Neural progenitor cell (in vitro differentiated cells): ENCODE measurements around the gene TMEM184A. TPM values are rescaled to one million over a fixed set of nuclear protein-coding genes. Genes with fewer than 3 reads are reported as not detected.
A peak's percentile ranks its signal among the peaks of the same experiment; 100 is the strongest.

Experiments used
- DNase-seq: peaks from one replicate; pipeline ENCODE4 v3.0.0-alpha.2; 2016; ENCODE audit warnings: low spot score
- H2AFZ ChIP-seq: fragments of 200-600 bp; sonication (generic); replicated peaks from 2 replicates; pipeline ENCODE4 v1.6.1; 2016; ENCODE audit warnings: antibody characterized with exemption
- H3F3A ChIP-seq: fragments of 200-600 bp; sonication (generic); 2 replicates; pipeline ENCODE4 v1.6.1; 2016; ENCODE audit warnings: antibody characterized with exemption, low read depth
- H3K27ac ChIP-seq: fragments of 200-600 bp; sonication (generic); 2 replicates; pipeline ENCODE4 v1.5.1; 2016; ENCODE audit warnings: mild to moderate bottlenecking
- H3K27me3 ChIP-seq: fragments of 200-600 bp; sonication (generic); 2 replicates; pipeline ENCODE4 v1.6.1; 2016; ENCODE audit warnings: mild to moderate bottlenecking, moderate library complexity
- H3K36me3 ChIP-seq: fragments of 200-600 bp; sonication (generic); 2 replicates; pipeline ENCODE4 v1.5.1; 2016
- H3K4me1 ChIP-seq: fragments of 200-600 bp; sonication (generic); 2 replicates; pipeline ENCODE4 v1.6.1; 2016; ENCODE audit warnings: mixed run types
- H3K4me2 ChIP-seq: fragments of 200-600 bp; sonication (generic); 2 replicates; pipeline ENCODE4 v1.6.1; 2016
- H3K4me3 ChIP-seq: fragments of 200-600 bp; sonication (generic); 2 replicates; pipeline ENCODE4 v1.5.1; 2016
- H3K79me2 ChIP-seq: fragments of 200-600 bp; sonication (generic); 2 replicates; pipeline ENCODE4 v1.6.1; 2016; ENCODE audit warnings: low read depth
- H3K9ac ChIP-seq: fragments of 200-600 bp; sonication (generic); 2 replicates; pipeline ENCODE4 v1.6.1; 2016
- H3K9me3 ChIP-seq: fragments of 200-600 bp; sonication (generic); 2 replicates; pipeline ENCODE4 v1.5.1; 2016; ENCODE audit warnings: low read depth
- H4K20me1 ChIP-seq: fragments of 200-600 bp; sonication (generic); 2 replicates; pipeline ENCODE4 v1.6.1; 2016; ENCODE audit warnings: low read depth
- H3K27ac Mint-ChIP-seq: 3 replicates; pipeline ENCODE4 v1.8.0; 2021; ENCODE audit warnings: mixed read lengths
- H3K27me3 Mint-ChIP-seq: 2 replicates; pipeline ENCODE4 v1.8.0; 2022; ENCODE audit warnings: low read depth, mild to moderate bottlenecking, inconsistent platforms, moderate library complexity, mixed read lengths; ENCODE audit not compliant: insufficient read depth
- H3K36me3 Mint-ChIP-seq: 3 replicates; pipeline ENCODE4 v1.8.0; 2021; ENCODE audit warnings: mixed read lengths
- H3K4me1 Mint-ChIP-seq: 3 replicates; pipeline ENCODE4 v1.8.0; 2021; ENCODE audit warnings: mixed read lengths
- H3K4me3 Mint-ChIP-seq: 3 replicates; pipeline ENCODE4 v1.8.0; 2021; ENCODE audit warnings: mild to moderate bottlenecking, moderate library complexity, mixed read lengths
- H3K9me3 Mint-ChIP-seq: 3 replicates; pipeline ENCODE4 v1.8.0; 2020; ENCODE audit warnings: mixed read lengths
- EZH2 ChIP-seq: fragments of 200-600 bp; sonication (generic); IDR thresholded peaks from 2 replicates; pipeline ENCODE4 v1.6.1; 2017; ENCODE audit warnings: antibody characterized with exemption, mild to moderate bottlenecking, moderate library complexity
- EZH2phosphoT487 ChIP-seq: fragments of 200-600 bp; sonication (generic); IDR thresholded peaks from 2 replicates; pipeline ENCODE4 v1.6.1; 2017; ENCODE audit warnings: antibody characterized with exemption
- total RNA-seq: library from RNA; depleted of rRNA; stranded (reverse); fragments of >200 nt; gene quantifications from 2 replicates; pipeline ENCODE4 v1.2.3, GENCODE V29; 2015; ENCODE audit warnings: low replicate concordance
- TF ChIP-seq, protein P1 (sequence below): fragments of 200-600 bp; sonication (generic); IDR thresholded peaks from 2 replicates; pipeline ENCODE4 v1.5.1; 2017; ENCODE audit warnings: antibody characterized with exemption, mild to moderate bottlenecking

Gene TMEM184A
- total RNA-seq, 1 donor from 2014 or later: 0.17 TPM

GRCh38 chr7:1557771-1558170 is 1.8 kb upstream of the TMEM184A start:
- Histone ChIP-seq H3K4me2 (no peak overlapping the region), H3K27me3 (no peaks in the 10 kb centered on the region), H4K20me1 (no peaks in the 10 kb centered on the region), H3K4me1 (peaks cover 5% of the 10 kb centered on the region), H3K9ac (no peak overlapping the region), H3F3A (no peaks in the 10 kb centered on the region), H3K9me3 (no peaks in the 10 kb centered on the region), H3K4me3 (no peak overlapping the region), H2AFZ (no peak overlapping the region), H3K79me2 (no peaks in the 10 kb centered on the region), H3K36me3 (no peaks in the 10 kb centered on the region), H3K27ac (no peak overlapping the region)
- no peaks in the 10 kb centered on the region for H3K9me3 Mint-ChIP-seq
- no peak for DNase-seq
- H3K36me3 Mint-ChIP-seq: no peaks in the 10 kb centered on the region
- H3K4me1 Mint-ChIP-seq: peaks cover 7% of the 10 kb centered on the region
- TF ChIP-seq, protein P1, sequence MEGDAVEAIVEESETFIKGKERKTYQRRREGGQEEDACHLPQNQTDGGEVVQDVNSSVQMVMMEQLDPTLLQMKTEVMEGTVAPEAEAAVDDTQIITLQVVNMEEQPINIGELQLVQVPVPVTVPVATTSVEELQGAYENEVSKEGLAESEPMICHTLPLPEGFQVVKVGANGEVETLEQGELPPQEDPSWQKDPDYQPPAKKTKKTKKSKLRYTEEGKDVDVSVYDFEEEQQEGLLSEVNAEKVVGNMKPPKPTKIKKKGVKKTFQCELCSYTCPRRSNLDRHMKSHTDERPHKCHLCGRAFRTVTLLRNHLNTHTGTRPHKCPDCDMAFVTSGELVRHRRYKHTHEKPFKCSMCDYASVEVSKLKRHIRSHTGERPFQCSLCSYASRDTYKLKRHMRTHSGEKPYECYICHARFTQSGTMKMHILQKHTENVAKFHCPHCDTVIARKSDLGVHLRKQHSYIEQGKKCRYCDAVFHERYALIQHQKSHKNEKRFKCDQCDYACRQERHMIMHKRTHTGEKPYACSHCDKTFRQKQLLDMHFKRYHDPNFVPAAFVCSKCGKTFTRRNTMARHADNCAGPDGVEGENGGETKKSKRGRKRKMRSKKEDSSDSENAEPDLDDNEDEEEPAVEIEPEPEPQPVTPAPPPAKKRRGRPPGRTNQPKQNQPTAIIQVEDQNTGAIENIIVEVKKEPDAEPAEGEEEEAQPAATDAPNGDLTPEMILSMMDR: no peak
- TF ChIP-seq EZH2 (no peak), EZH2phosphoT487 (no peak)
- H3K27ac Mint-ChIP-seq: peak overlapping the region; percentile 78
- H3K4me3 Mint-ChIP-seq: no peak overlapping the region
- H3K27me3 Mint-ChIP-seq: no peaks in the 10 kb centered on the region

DNA sequence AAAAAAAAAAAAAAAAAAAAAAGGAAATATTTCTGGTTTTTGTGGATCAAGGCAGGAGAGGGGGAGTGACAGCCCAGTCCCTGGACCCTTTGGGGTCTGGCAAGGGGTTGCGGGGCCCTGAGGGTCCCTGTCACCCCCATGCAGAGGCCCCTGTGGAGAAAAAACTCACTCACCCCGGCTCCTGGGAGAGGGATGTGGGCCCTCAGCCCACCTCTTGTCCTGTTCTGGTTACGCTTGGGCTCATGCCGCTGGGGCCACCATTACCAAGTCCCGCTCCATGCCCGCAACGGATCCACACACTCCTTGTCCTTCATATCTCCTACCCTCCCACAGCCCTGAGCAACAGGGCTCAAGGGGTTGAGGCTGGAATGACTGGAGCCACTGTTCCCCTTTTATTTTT is 1.0 kb upstream of the TMEM184A start:
- DNase-seq: no peak
- no peak overlapping the region for H2AFZ ChIP-seq
- H3K9me3 Mint-ChIP-seq: no peaks in the 10 kb centered on the region
- H3K27ac Mint-ChIP-seq: peak overlapping the region; percentile 72
- H4K20me1 ChIP-seq: no peaks in the 10 kb centered on the region
- no peaks in the 10 kb centered on the region for H3K36me3 ChIP-seq
- no peaks in the 10 kb centered on the region for H3K27me3 Mint-ChIP-seq
- H3K9me3 ChIP-seq: no peaks in the 10 kb centered on the region
- H3K27ac ChIP-seq: no peak overlapping the region
- no peaks in the 10 kb centered on the region for H3F3A ChIP-seq
- H3K4me3 Mint-ChIP-seq: no peak overlapping the region
- H3K4me1 ChIP-seq: peaks cover 5% of the 10 kb centered on the region
- no peaks in the 10 kb centered on the region for H3K79me2 ChIP-seq
- no peak overlapping the region for H3K4me3 ChIP-seq
- H3K36me3 Mint-ChIP-seq: no peaks in the 10 kb centered on the region
- no peak overlapping the region for H3K4me2 ChIP-seq
- H3K4me1 Mint-ChIP-seq: peaks cover 4% of the 10 kb centered on the region
- H3K27me3 ChIP-seq: no peaks in the 10 kb centered on the region
- TF ChIP-seq, protein P1: no peak
- TF ChIP-seq EZH2 (no peak), EZH2phosphoT487 (no peak)
- no peak overlapping the region for H3K9ac ChIP-seq

GRCh38 chr7:1555046-1555812 is 776 bp downstream of the TMEM184A start:
- Histone ChIP-seq H3K79me2 (no peaks in the 10 kb centered on the region), H4K20me1 (no peaks in the 10 kb centered on the region), H3F3A (no peaks in the 10 kb centered on the region), H3K4me2 (no peak overlapping the region), H2AFZ (no peak overlapping the region), H3K4me1 (peaks cover 5% of the 10 kb centered on the region), H3K9me3 (no peaks in the 10 kb centered on the region), H3K27ac (no peak overlapping the region), H3K27me3 (no peaks in the 10 kb centered on the region), H3K4me3 (no peak overlapping the region), H3K9ac (no peak overlapping the region), H3K36me3 (no peaks in the 10 kb centered on the region)
- DNase-seq: no peak
- Mint-ChIP-seq H3K4me3 (no peak overlapping the region), H3K27ac (no peak overlapping the region), H3K9me3 (no peaks in the 10 kb centered on the region), H3K36me3 (no peaks in the 10 kb centered on the region), H3K27me3 (no peaks in the 10 kb centered on the region), H3K4me1 (peaks cover 3% of the 10 kb centered on the region)
- TF ChIP-seq EZH2phosphoT487 (no peak), EZH2 (no peak)
- TF ChIP-seq, protein P1: no peak
